Transverse colon (tissue), 4 donors: ENCODE data around the gene CAMKK1. TPM values are rescaled to one million over a fixed set of nuclear protein-coding genes. Genes with fewer than 3 reads are reported as not detected.

Experiments
- DNase-seq: peaks from one replicate; pipeline ENCODE4 v3.0.0-alpha.2; 2019
- H3K27ac ChIP-seq, 4 donors: fragments of 200-600 bp; sonication (generic); 2 replicates each; pipeline ENCODE4 v1.5.1; 2016 to 2018; ENCODE audit warnings: inconsistent platforms in 4 of 4
- H3K27me3 ChIP-seq: fragments of 200-600 bp; sonication (generic); 2 replicates; pipeline ENCODE4 v1.5.1; 2017; ENCODE audit warnings: inconsistent platforms
- H3K36me3 ChIP-seq, 4 donors: fragments of 200-600 bp; sonication (generic); 2 replicates each; pipeline ENCODE4 v1.5.1; 2017 to 2019; ENCODE audit warnings: inconsistent platforms in 4 of 4
- H3K4me1 ChIP-seq, 4 donors: fragments of 200-600 bp; sonication (generic); 2 replicates each; pipeline ENCODE4 v1.5.1; 2017 to 2020; ENCODE audit warnings: inconsistent platforms in 4 of 4
- H3K4me3 ChIP-seq, 4 donors: fragments of 200-600 bp; sonication (generic); 1 replicate in 1 of 4; 2 replicates in 3 of 4; pipeline versions ENCODE4 v1.5.1 to v1.6.1; 2017 to 2019; ENCODE audit warnings: inconsistent platforms in 4 of 4
- H3K9me3 ChIP-seq, 2 donors: fragments of 200-600 bp; sonication (generic); 2 replicates each; pipeline ENCODE4 v1.5.1; 2017 to 2019; ENCODE audit warnings: inconsistent platforms in 2 of 2
- CTCF ChIP-seq, 5 experiments: fragments of 200-600 bp in 3 of 5; fragments of 450-650 bp in 2 of 5; sonication (generic) in 3 of 5; IDR thresholded peaks; 1 replicate in 2 of 5; 2 replicates in 3 of 5; pipeline ENCODE4 v1.5.1; 2016 to 2017; ENCODE audit warnings: antibody characterized with exemption in 5 of 5, inconsistent platforms in 3 of 5, mild to moderate bottlenecking in 2 of 5, moderate library complexity in 1 of 5
- EP300 ChIP-seq: sonication (generic); formaldehyde crosslinking; IDR thresholded peaks from one replicate; pipeline ENCODE4 v1.6.1; 2017; ENCODE audit warnings: antibody characterized with exemption, low read depth
- POLR2A ChIP-seq: fragments of 450-650 bp; IDR thresholded peaks from one replicate; pipeline ENCODE4 v1.6.1; 2016; ENCODE audit warnings: antibody characterized with exemption, mild to moderate bottlenecking, moderate library complexity
- POLR2AphosphoS5 ChIP-seq, 3 donors: sonication (generic); formaldehyde crosslinking; IDR thresholded peaks; one replicate each; pipeline ENCODE4 v1.6.1; 2016; ENCODE audit warnings: antibody characterized with exemption in 3 of 3
- WGBS, 2 donors: methylation state at CpG; one replicate each; pipeline ENCODE4 v1.1.5; 2018; ENCODE audit warnings: low coverage in 1 of 2; 5-methylcytosine and 5-hydroxymethylcytosine counted together
- in situ Hi-C, 4 donors: fragments of 200-750 bp; cut with MboI; loops; one replicate each; pipeline versions ENCODE4 v1.15.0 to v1.15.1; 2017; ENCODE audit warnings: low sequenced_read_pairs in 3 of 4, low pct_ligation_motif_present in 1 of 4, low pct_unique_long_range_greater_than_20kb in 1 of 4
- intact Hi-C: fragments of 100-400 bp; cut with DNase I; formaldehyde crosslinking; loops from one replicate; pipeline ENCODE4 v1.15.1; 2023; ENCODE audit warnings: low total_unique reads
- total RNA-seq, 4 donors: library from RNA; depleted of rRNA; stranded (reverse); fragments of >200 nt; gene quantifications; one replicate each; pipeline ENCODE4 v1.1.0, GENCODE V29; 2016

Gene CAMKK1
- total RNA-seq, 4 donors from 2014 or later, result 2.9 to 31.0 (median 5.0) TPM

GRCh38 chr17:3851461-3852100 lies 41.3 kb downstream of the CAMKK1 start:
- Histone ChIP-seq H3K9me3 (no peaks in the 10 kb centered on the region), H3K4me1 (peaks cover 0 to 2% (median 0%) of the 10 kb centered on the region in 4 donors), H3K36me3 (no peaks in the 10 kb centered on the region), H3K4me3 (no peak overlapping the region), H3K27me3 (no peaks in the 10 kb centered on the region), H3K27ac (no peak overlapping the region)
- WGBS, 2 donors, result 86 to 94% methylated on average over 8 to 24 of the region's 24 CpGs
- no peak for TF ChIP-seq POLR2AphosphoS5 (IDR thresholded peaks at IDR 0.05)
- no peak for TF ChIP-seq CTCF (IDR thresholded peaks at IDR 0.05)
- no peak for TF ChIP-seq EP300
- no peak for TF ChIP-seq POLR2A
- in situ Hi-C loops, result no loop called here
- DNase-seq, result no peak
- intact Hi-C loops, result no loop called here

- DNase-seq, result no peak
- Histone ChIP-seq H3K4me3 (no peak overlapping the region), H3K4me1 (peaks cover 0 to 24% (median 13%) of the 10 kb centered on the region in 4 donors), H3K27ac (no peak overlapping the region), H3K27me3 (no peaks in the 10 kb centered on the region), H3K9me3 (no peaks in the 10 kb centered on the region), H3K36me3 (no peaks in the 10 kb centered on the region)
- intact Hi-C loops, result no loop called here
- WGBS, 2 donors, result 74 to 85% methylated on average over 3 to 9 of the region's 9 CpGs
- in situ Hi-C loops, result loop anchor here in 2 of 4 donors (25.0 kb wide), 1 partner anchor 111 kb away; no protein-coding TSS in a partner anchor
- no peak for TF ChIP-seq CTCF (IDR thresholded peaks at IDR 0.05)
- no peak for TF ChIP-seq POLR2A
- no peak for TF ChIP-seq EP300
- no peak for TF ChIP-seq POLR2AphosphoS5 (IDR thresholded peaks at IDR 0.05)
Measured at GRCh38 chr17:3848229-3848835, 44.5 kb downstream of the CAMKK1 start.

GRCh38 chr17:3847165-3847670 lies 45.6 kb downstream of the CAMKK1 start:
- in situ Hi-C loops (loop anchor here in 2 of 4 donors (25.0 kb wide), 1 partner anchor 110 kb away; no protein-coding TSS in a partner anchor), intact Hi-C loops (no loop called here)
- WGBS, 2 donors, result 93% methylated on average over 9 of the region's 9 CpGs; no CpG with 5 or more reads in 1 of the 2 donors
- H3K36me3 ChIP-seq, result no peaks in the 10 kb centered on the region
- H3K4me3 ChIP-seq, result no peak overlapping the region
- no peak for DNase-seq
- no peaks in the 10 kb centered on the region for H3K9me3 ChIP-seq
- no peak overlapping the region for H3K27ac ChIP-seq
- H3K4me1 ChIP-seq, result peaks cover 0 to 25% (median 13%) of the 10 kb centered on the region in 4 donors
- no peaks in the 10 kb centered on the region for H3K27me3 ChIP-seq
- TF ChIP-seq POLR2AphosphoS5 (IDR thresholded peaks at IDR 0.05) (no peak), CTCF (IDR thresholded peaks at IDR 0.05) (no peak)

GRCh38 chr17:3846437-3847164 lies 46.3 kb downstream of the CAMKK1 start:
- in situ Hi-C loops (loop anchor here in 2 of 4 donors (25.0 kb wide), 1 partner anchor 109 kb away; no protein-coding TSS in a partner anchor), intact Hi-C loops (no loop called here)
- no peak for DNase-seq
- Histone ChIP-seq H3K36me3 (no peaks in the 10 kb centered on the region), H3K4me3 (peak overlapping the region in 2 of 4 donors; percentile 82 to 99), H3K27ac (peak overlapping the region in 2 of 4 donors; percentile 95 to 97), H3K27me3 (no peaks in the 10 kb centered on the region), H3K9me3 (no peaks in the 10 kb centered on the region), H3K4me1 (peaks cover 0 to 25% (median 13%) of the 10 kb centered on the region in 4 donors)
- WGBS, 2 donors, result 46 to 68% methylated on average over 11 to 17 of the region's 17 CpGs
- TF ChIP-seq POLR2AphosphoS5 (IDR thresholded peaks at IDR 0.05) (no peak), EP300 (no peak)
